Pancreas (tissue), 10 donors: ENCODE data around the gene LGI4. TPM values are rescaled to one million over a fixed set of nuclear protein-coding genes. Genes with fewer than 3 reads are reported as not detected.
A peak's percentile ranks its signal among the peaks of the same experiment; 100 is the strongest.

Experiments used
- ATAC-seq, 4 donors: fragments of 200-7000 bp; cut with Tn5 transposase; one replicate each; pipeline versions ENCODE4 v1.8.0 to v1.9.1; 2020; ENCODE audit warnings: mild to moderate bottlenecking in 4 of 4, moderate library complexity in 4 of 4
- DNase-seq, 6 donors: peaks; one replicate each; pipeline ENCODE4 v3.0.0-alpha.2; 2020
- FAIRE-seq: peaks from 2 replicates; lab custom pipeline; 2012; peaks lifted over from hg19 to GRCh38; lab: Jason Lieb, UNC
- H3K27ac ChIP-seq, 4 donors: fragments of 200-600 bp; sonication (generic); 1 replicate in 3 of 4; 2 replicates in 1 of 4; pipeline versions ENCODE4 v1.5.0 to v1.8.0; 2020
- H3K27me3 ChIP-seq, 4 donors: fragments of 200-600 bp; one replicate each; pipeline ENCODE4 v1.8.0; 2021
- H3K36me3 ChIP-seq, 3 donors: fragments of 200-600 bp; sonication (generic) in 1 of 3; one replicate each; pipeline versions ENCODE4 v1.5.0 to v1.8.0; 2020 to 2021
- H3K4me1 ChIP-seq, 3 donors: fragments of 200-600 bp; one replicate each; pipeline ENCODE4 v1.8.0; 2021
- H3K4me3 ChIP-seq, 4 donors: fragments of 200-600 bp; sonication (generic) in 2 of 4; one replicate each; pipeline versions ENCODE4 v1.5.0 to v1.8.0; 2020 to 2021
- H3K9me3 ChIP-seq, 4 donors: fragments of 200-600 bp; one replicate each; pipeline ENCODE4 v1.8.0; 2021
- CTCF ChIP-seq, 4 donors: fragments of 200-600 bp; sonication (generic) in 3 of 4; IDR thresholded peaks; one replicate each; pipeline versions ENCODE4 v1.5.0 to v1.8.0; 2021; ENCODE audit warnings: antibody characterized with exemption in 4 of 4
- WGBS, 2 donors: extraction: QIAGEN DNeasy Blood & Tissue Kit; methylation state at CpG; one replicate each; pipeline ENCODE4 v1.1.7; 2013; 5-methylcytosine and 5-hydroxymethylcytosine counted together
- intact Hi-C, 3 donors: fragments of 100-400 bp; cut with DNase I; formaldehyde crosslinking; loops; one replicate each; pipeline versions ENCODE4 v1.11.1 to v1.14.2; 2022
- polyA plus RNA-seq, 2 donors: library from polyadenylated mRNA; stranded (reverse); fragments of 200-250 nt; gene quantifications; one replicate each; pipeline ENCODE4 v1.2.3, GENCODE V29; 2013
- total RNA-seq, 6 donors: library from RNA; stranded (reverse); fragmentation: NEBNext Ultra II Directional in 4 of 6; extraction: Animal tissue kit (Norgen Biotek cat#: 25700) in 4 of 6; gene quantifications; one replicate each; pipeline versions ENCODE4 v1.2.1 to v1.2.4, GENCODE V29; 2021 to 2023
- donor health status: healthy with polysubstance abuse.
- donor health status: DM: no; HTN: no; CAD: no; lungs with moderate emphysema.
- donor health status: DM: no; HTN: no; CAD: no.
- donor health status: control.
- donor health status: control.
- donor health status: Bipolar disorder and iron deficiency.
- donor health status: DM: yes; HTN: yes; CAD: no.
- donor health status: DM: no; HTN: no; CAD: no.
- donor health status: DM: no; HTN: no; CAD: no.
- donor health status: DM: yes; HTN: yes; CAD: no.

Gene LGI4
- total and polyA plus RNA-seq, 8 donors, result 0.38 to 17.9 (median 2.2) TPM

DNA sequence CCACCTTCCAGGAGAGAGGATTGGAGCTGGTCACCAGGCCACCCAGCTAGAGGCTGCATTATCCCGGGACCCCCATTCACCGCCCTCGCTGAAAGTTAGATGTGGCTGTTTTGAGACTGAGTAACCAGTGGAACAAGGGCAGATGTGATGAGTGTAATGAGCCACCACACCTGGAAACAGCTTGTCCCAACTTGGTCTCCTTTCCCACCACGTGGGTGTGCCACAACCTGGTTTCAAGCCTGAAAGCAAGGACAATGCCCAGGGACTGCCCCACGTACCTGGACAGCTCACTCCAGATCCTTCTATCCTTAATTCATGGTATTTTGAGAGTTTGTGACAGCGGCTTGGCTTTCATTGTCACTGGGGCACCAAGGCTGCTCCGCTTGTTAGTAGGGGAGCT, 7.0 kb downstream of the LGI4 start:
- TF ChIP-seq CTCF (IDR thresholded peaks at IDR 0.05), result no peak
- Histone ChIP-seq H3K36me3 (no peaks in the 10 kb centered on the region), H3K9me3 (no peaks in the 10 kb centered on the region), H3K4me3 (no peak overlapping the region), H3K27ac (no peak overlapping the region), H3K4me1 (peaks cover 0 to 12% (median 0%) of the 10 kb centered on the region in 3 donors), H3K27me3 (no peaks in the 10 kb centered on the region)
- WGBS, 2 donors, result 83 to 97% methylated on average over 7 of the region's 7 CpGs
- DNase-seq (no peak), FAIRE-seq (no peak), ATAC-seq (no peak)
- intact Hi-C loops, result no loop called here

GRCh38 chr19:35126624-35126959, 8.3 kb downstream of the LGI4 start:
- ATAC-seq, result no peak
- Histone ChIP-seq H3K9me3 (no peaks in the 10 kb centered on the region), H3K27me3 (no peaks in the 10 kb centered on the region), H3K4me3 (no peak overlapping the region), H3K27ac (no peak overlapping the region), H3K4me1 (peaks cover 0 to 12% (median 0%) of the 10 kb centered on the region in 3 donors), H3K36me3 (no peaks in the 10 kb centered on the region)
- WGBS, 2 donors, result 72 to 76% methylated on average over 20 of the region's 20 CpGs
- intact Hi-C loops, result no loop called here
- DNase-seq, result no peak
- TF ChIP-seq CTCF (IDR thresholded peaks at IDR 0.05), result no peak
- no peak for FAIRE-seq

- peaks cover 0 to 12% (median 0%) of the 10 kb centered on the region in 3 donors for H3K4me1 ChIP-seq
- no peaks in the 10 kb centered on the region for H3K27me3 ChIP-seq
- TF ChIP-seq CTCF (IDR thresholded peaks at IDR 0.05), result no peak
- no peaks in the 10 kb centered on the region for H3K9me3 ChIP-seq
- no peak for DNase-seq
- FAIRE-seq, result no peak
- intact Hi-C loops, result no loop called here
- WGBS, 2 donors, result 91 to 92% methylated on average over 35 of the region's 35 CpGs
- no peak overlapping the region for H3K27ac ChIP-seq
- ATAC-seq, result no peak
- H3K4me3 ChIP-seq, result no peak overlapping the region
- H3K36me3 ChIP-seq, result no peaks in the 10 kb centered on the region
Observed at GRCh38 chr19:35125749-35126623, 8.9 kb downstream of the LGI4 start.

DNA sequence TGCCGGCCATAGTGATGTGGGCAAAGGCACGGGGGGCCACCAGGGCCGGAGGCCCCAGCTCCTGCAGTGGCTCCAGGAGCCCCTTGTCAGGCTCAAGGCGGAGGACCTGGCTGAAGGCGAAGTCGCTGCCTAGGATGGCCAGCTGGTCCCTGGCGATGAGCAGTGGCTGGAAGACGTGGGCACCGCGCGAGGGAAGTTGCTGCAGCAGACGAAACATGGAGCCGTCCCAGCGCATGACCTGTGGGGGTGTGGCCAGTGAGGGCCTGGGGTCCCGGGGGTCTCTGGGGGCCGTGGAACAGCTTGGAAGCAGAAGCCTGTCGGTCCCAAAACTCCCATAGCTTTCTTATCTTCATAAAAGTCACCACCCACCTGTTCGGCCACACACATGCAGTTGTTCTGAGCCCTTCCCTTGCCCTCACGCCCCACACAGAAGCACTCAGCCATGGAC, 9.6 kb downstream of the LGI4 start:
- no peaks in the 10 kb centered on the region for H3K36me3 ChIP-seq
- H3K27me3 ChIP-seq, result no peaks in the 10 kb centered on the region
- TF ChIP-seq CTCF (IDR thresholded peaks at IDR 0.05), result no peak
- peaks cover 0 to 12% (median 0%) of the 10 kb centered on the region in 3 donors for H3K4me1 ChIP-seq
- DNase-seq (peak in 2 of 6 donors; percentile 22 to 51), ATAC-seq (no peak), FAIRE-seq (no peak)
- no peak overlapping the region for H3K4me3 ChIP-seq
- intact Hi-C loops, result no loop called here
- 90 to 91% methylated on average over 19 of the region's 19 CpGs for WGBS, 2 donors
- H3K9me3 ChIP-seq, result no peaks in the 10 kb centered on the region
- no peak overlapping the region for H3K27ac ChIP-seq
